ENCODE data around the gene MIA.

The MIA gene

GRCh38 chr19:40800997-40801377 lies 25.7 kb downstream of the MIA start:
- no peaks in the 10 kb centered on the region for H3K9me3 ChIP-seq (ENCODE audit: insufficient read depth, low read depth, low read length)
- H3K4me1 ChIP-seq (ENCODE audit: insufficient read depth, low read length), result peaks cover 24% of the 10 kb centered on the region
- no peak overlapping the region; the same call in 1 of the 2 replicates for H3K9ac ChIP-seq (ENCODE audit: low read depth, low read length)
- no peaks in the 10 kb centered on the region for H3K27me3 ChIP-seq (ENCODE audit: insufficient read depth, low read length)
- H3K27ac ChIP-seq (ENCODE audit: low read length), result no peak overlapping the region
- H3K4me3 ChIP-seq (ENCODE audit: low read length), result no peak overlapping the region; the same call in 1 of the 2 replicates
- H3K36me3 ChIP-seq (ENCODE audit: insufficient read depth, low read depth, low read length), result peaks cover 55% of the 10 kb centered on the region

DNA sequence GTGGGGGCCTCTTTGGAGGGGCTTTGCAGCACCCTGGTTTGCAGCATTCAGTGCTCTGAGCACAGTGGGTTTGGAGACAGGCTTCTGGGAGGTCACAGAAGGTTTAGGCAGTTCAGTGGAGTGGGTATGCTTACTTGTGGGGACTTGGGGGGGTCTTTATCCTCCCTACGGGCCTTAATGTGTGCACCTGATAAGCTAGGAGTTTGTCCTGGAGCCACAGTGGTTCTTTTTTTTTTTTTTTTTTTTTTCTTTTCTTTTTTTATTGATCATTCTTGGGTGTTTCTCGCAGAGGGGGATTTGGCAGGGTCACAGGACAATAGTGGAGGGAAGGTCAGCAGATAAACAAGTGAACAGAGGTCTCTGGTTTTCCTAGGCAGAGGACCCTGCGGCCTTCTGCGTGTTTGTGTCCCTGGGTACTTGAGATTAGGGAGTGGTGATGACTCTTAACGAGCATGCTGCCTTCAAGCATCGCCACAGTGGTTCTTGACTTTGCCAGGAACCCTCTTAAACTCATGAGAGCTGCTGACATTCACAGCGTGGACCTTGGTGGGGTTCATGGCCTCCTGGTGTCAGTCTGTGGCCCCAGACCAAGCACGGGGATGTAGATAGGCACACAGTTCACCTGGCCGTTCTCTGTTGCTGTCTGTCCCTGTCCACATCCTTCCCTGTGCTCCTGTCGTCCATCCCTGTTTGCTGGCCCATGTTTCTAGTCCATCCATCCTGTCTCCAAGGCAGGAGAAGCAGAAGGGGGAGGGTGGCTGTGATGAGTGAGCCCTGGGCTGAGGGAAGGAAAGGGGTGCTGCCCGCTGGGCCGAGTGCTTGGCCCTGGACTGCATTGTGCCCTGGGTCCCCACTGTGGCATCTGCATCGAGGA lies 26.3 kb downstream of the MIA start:
- H3K9ac ChIP-seq (ENCODE audit: low read depth, low read length), result peak overlapping the region; percentile 21; the same call in 1 of the 2 replicates

DNA sequence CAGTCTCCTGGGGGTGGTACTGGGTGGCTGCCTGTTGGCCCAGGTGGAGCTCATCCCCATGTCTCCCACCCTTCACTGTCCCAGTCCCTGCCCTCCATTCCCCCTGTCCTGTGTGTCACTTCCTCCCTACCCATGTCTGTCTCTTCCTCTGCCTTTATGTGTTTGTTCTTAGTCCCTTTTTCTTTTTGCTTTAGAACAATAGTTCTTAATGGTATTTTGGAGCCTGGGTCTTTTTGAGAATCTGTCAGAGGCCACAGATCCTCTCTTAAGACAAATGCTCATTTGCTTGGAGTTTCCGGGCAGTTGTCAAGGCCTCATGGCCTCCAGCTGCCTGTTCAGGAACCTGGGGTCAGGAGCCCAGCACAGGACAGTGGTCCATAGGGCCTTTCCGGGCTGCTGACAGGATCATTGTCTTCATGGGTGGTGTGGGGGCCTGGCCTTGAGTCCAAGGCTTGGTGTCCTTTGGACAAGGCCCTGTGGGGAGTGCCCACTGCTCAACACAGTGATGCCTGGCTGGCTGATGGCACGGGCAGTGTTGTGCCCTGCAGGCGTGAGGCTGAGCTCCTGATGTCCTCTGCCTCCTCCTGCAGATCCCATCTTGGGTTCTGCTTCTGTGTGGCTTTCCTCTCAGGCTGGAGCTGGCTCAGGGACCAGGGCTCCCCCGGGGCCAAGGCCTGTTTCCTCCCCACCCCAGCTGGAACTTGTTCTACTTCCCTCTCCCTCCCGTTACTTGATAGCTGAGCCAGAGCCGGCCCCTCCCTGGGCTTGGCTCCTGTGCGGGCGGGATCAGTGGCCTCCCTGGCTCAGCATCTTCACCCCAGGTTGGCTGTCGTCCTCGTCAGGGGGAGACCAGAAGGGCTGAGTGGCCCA lies 27.2 kb downstream of the MIA start:
- peaks cover 33% of the 10 kb centered on the region for H3K4me1 ChIP-seq (ENCODE audit: insufficient read depth, low read length)
- peak overlapping the region; percentile 21; the same call in 1 of the 2 replicates for H3K9ac ChIP-seq (ENCODE audit: low read depth, low read length)
- H3K9me3 ChIP-seq (ENCODE audit: insufficient read depth, low read depth, low read length), result no peaks in the 10 kb centered on the region
- no peak overlapping the region for H3K27ac ChIP-seq (ENCODE audit: low read length)
- peak overlapping the region; percentile 25; the same call in 1 of the 2 replicates for H3K4me3 ChIP-seq (ENCODE audit: low read length)
- peaks cover 61% of the 10 kb centered on the region for H3K36me3 ChIP-seq (ENCODE audit: insufficient read depth, low read depth, low read length)
- H3K27me3 ChIP-seq (ENCODE audit: insufficient read depth, low read length), result no peaks in the 10 kb centered on the region

More for the DNA sequence above, 26.3 kb downstream of the MIA start:
- Histone ChIP-seq H3K4me3 (ENCODE audit: low read length) (peak overlapping the region; percentile 25), H3K4me1 (ENCODE audit: insufficient read depth, low read length) (peaks cover 28% of the 10 kb centered on the region), H3K36me3 (ENCODE audit: insufficient read depth, low read depth, low read length) (peaks cover 55% of the 10 kb centered on the region), H3K27ac (ENCODE audit: low read length) (no peak overlapping the region), H3K9me3 (ENCODE audit: insufficient read depth, low read depth, low read length) (no peaks in the 10 kb centered on the region), H3K27me3 (ENCODE audit: insufficient read depth, low read length) (no peaks in the 10 kb centered on the region)

DNA sequence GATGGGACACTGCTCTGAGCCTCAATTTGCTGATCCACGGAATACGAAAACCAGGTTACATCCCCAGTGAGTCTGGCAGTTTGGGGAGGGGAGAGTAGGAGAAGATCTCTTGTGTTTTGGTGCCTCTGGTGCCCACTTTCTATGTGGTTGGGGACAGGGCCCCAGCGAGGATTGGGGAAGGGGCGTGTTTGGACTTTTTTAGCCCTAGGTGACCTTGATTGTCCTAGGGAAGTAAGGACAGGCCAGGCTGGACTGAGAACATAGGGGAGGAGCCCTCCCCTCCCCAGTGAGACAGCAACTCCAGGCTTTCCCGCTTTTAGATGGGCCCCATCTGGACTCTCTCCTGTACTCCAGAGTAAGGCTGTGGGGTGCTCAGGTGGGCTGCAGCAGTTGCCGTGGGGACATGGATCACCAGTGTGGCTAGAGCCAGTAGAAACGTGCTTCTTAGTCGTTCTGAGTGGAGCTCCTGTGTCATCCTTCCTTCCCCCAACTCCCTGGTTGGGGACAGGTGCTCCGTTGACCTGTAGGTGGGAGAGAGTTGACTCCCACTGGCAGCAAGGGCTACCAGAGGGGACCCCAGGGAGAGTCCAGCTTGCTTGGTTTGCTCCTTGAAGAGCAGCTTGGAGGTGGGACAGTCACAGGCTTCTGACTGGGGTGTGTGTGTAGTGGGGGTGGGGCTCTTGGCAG lies 28.0 kb downstream of the MIA start:
- Histone ChIP-seq H3K4me3 (ENCODE audit: low read length) (no peak overlapping the region), H3K27me3 (ENCODE audit: insufficient read depth, low read length) (no peaks in the 10 kb centered on the region), H3K9ac (ENCODE audit: low read depth, low read length) (peak overlapping the region; percentile 9; the same call in 1 of the 2 replicates), H3K36me3 (ENCODE audit: insufficient read depth, low read depth, low read length) (peaks cover 69% of the 10 kb centered on the region), H3K27ac (ENCODE audit: low read length) (no peak overlapping the region), H3K4me1 (ENCODE audit: insufficient read depth, low read length) (peaks cover 34% of the 10 kb centered on the region), H3K9me3 (ENCODE audit: insufficient read depth, low read depth, low read length) (no peaks in the 10 kb centered on the region)

DNA sequence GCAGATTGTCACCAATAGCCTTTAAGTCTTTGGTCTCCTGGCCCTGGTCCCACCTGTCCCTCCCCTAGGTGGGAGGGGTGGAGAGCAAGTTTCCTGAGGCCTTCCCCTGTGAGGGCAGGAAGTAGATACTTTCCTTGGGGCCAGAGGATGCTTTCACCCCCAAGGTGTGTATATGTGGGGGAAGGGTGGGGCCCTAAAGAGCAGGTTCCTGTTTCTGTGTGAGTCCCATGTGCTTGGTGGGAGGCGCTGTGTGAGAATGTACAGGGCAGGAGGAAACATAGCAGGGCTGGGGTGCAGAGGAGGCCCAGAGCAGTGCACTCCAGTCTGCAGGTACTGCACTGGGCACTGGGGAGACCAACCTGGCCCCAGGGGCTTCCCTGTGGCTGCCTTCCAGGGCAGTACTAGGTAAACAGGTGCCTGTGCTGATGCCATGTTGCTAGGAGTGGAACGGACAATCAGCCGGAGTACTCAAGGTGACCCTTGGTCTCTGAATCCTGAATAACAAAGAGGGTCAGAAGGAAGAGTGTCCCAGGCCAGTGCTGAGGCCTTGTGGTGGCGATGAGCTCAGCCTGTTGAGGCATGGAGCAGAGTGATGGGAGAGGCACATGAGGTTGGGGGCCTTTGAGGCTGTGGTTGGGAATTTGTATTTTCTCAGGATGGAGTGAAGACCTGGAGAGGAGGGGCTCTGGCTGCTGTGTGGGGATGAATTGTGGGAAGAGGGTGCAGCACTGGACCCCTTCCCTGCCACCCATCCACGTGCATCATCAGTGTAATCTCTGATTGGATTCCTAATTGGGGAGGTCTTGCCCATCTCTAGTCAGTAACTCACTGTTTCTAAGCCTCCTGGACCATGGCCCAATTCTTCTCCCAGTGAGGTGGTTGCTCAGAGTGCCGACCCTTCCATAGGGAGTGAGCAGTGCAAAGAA lies 28.8 kb downstream of the MIA start:
- Histone ChIP-seq H3K27me3 (ENCODE audit: insufficient read depth, low read length) (no peaks in the 10 kb centered on the region), H3K36me3 (ENCODE audit: insufficient read depth, low read depth, low read length) (peaks cover 77% of the 10 kb centered on the region), H3K9me3 (ENCODE audit: insufficient read depth, low read depth, low read length) (no peaks in the 10 kb centered on the region), H3K27ac (ENCODE audit: low read length) (no peak overlapping the region), H3K4me1 (ENCODE audit: insufficient read depth, low read length) (peaks cover 34% of the 10 kb centered on the region), H3K4me3 (ENCODE audit: low read length) (no peak overlapping the region), H3K9ac (ENCODE audit: low read depth, low read length) (peak overlapping the region; percentile 9; the same call in 1 of the 2 replicates)

DNA sequence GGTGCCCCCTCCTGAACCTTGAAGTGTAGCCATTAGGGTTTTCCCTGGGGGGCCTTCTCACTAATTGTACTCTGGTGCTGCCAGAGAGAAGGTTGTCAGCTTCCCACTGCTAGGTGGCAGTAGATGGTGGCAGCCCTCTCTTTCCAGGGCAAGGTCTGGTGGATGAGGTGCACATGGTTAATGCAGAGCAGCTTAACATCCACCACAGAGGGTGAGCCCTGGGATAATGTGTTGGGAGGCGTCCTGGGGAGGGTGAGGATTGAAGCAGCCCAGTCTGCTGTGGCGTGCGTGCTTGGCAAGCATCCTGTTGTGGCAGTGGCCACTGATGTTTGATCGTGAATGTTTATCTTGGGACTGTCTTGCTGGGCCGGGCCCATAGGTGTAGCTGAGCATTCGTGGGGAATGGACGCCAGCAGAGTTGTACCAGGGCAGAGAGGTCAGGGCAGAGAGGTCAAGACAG lies 29.5 kb downstream of the MIA start:
- Histone ChIP-seq H3K4me1 (ENCODE audit: insufficient read depth, low read length) (peaks cover 34% of the 10 kb centered on the region), H3K27ac (ENCODE audit: low read length) (no peak overlapping the region), H3K27me3 (ENCODE audit: insufficient read depth, low read length) (no peaks in the 10 kb centered on the region), H3K4me3 (ENCODE audit: low read length) (no peak overlapping the region), H3K9ac (ENCODE audit: low read depth, low read length) (no peak overlapping the region), H3K9me3 (ENCODE audit: insufficient read depth, low read depth, low read length) (no peaks in the 10 kb centered on the region), H3K36me3 (ENCODE audit: insufficient read depth, low read depth, low read length) (peaks cover 84% of the 10 kb centered on the region)

DNA sequence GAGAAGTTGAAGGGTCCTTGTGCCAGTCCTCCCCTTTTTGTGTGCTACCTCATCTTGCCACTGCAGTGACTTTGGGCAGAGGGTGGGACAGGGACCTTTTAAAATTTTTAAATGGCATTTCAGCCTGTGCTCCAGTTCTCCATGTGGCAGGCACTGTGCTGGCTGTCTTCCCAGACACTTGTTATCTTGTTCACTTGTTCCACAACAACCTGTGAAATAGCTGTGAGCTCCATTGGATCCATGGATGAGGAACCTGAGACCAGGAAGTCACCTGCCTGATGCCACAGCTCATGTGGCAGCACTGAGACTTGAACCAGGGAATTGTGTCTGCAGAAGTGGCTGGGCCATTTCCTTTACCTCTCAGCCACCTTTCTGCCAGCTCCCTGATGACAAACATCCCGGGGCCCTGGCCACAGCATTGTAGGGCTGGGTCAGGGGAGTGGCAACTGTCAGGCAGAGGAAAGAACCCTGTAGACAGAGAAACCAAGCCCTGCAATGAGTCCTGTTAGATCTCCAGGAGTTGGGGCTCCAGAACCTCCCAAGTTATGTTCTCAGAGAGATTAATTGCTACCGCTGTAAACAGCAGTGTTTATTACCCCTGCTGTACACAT lies 30.0 kb downstream of the MIA start:
- H3K27ac ChIP-seq (ENCODE audit: low read length), result no peak overlapping the region
- peaks cover 34% of the 10 kb centered on the region for H3K4me1 ChIP-seq (ENCODE audit: insufficient read depth, low read length)
- no peaks in the 10 kb centered on the region for H3K27me3 ChIP-seq (ENCODE audit: insufficient read depth, low read length)
- H3K36me3 ChIP-seq (ENCODE audit: insufficient read depth, low read depth, low read length), result peaks cover 84% of the 10 kb centered on the region
- H3K9ac ChIP-seq (ENCODE audit: low read depth, low read length), result no peak overlapping the region
- H3K4me3 ChIP-seq (ENCODE audit: low read length), result no peak overlapping the region; the same call in 1 of the 2 replicates
- H3K9me3 ChIP-seq (ENCODE audit: insufficient read depth, low read depth, low read length), result no peaks in the 10 kb centered on the region

GRCh38 chr19:40806423-40807146 lies 31.3 kb downstream of the MIA start:
- Histone ChIP-seq H3K4me1 (ENCODE audit: insufficient read depth, low read length) (peaks cover 29% of the 10 kb centered on the region), H3K4me3 (ENCODE audit: low read length) (peak overlapping the region; percentile 46; the same call in 1 of the 2 replicates), H3K27ac (ENCODE audit: low read length) (no peak overlapping the region), H3K27me3 (ENCODE audit: insufficient read depth, low read length) (peaks cover 3% of the 10 kb centered on the region; the same call in 1 of the 2 replicates), H3K36me3 (ENCODE audit: insufficient read depth, low read depth, low read length) (peaks cover 72% of the 10 kb centered on the region), H3K9me3 (ENCODE audit: insufficient read depth, low read depth, low read length) (no peaks in the 10 kb centered on the region), H3K9ac (ENCODE audit: low read depth, low read length) (peak overlapping the region; percentile 10; the same call in 1 of the 2 replicates)

DNA sequence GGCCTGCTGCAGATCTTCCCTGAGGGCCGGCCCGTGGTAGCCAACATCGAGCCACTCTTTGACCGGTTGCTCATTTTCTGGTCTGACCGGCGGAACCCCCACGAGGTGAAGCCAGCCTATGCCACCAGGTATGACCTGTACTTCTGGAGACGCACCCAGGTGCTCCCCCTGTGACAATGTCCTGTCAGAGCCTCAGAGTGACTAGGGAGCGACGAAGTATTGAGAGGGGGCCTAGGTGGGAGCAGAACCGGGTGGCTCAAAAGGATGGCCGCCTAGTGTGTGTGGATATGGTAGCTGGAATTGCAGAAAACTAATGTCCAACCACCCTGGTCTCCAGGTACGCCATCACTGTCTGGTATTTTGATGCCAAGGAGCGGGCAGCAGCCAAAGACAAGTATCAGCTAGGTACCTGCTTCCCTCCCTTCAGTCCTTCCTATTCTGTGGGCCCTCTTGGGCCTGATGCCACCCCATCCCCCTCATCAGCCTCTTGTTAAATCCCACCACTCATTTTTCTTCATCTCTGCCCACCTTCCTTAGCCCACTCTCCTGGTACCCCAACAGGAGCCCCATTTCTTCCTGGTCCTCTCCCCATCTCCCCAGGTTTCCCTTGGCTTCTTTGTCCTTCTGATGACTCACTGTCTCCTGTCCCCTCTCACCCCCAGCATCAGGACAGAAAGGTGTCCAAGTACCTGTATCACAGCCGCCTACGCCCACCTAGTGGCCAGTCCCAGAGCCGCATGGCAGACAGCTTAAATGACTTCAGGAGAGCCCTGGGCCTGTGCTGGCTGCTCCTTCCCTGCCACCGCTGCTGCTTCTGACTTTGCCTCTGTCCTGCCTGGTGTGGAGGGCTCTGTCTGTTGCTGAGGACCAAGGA lies 32.1 kb downstream of the MIA start:
- Histone ChIP-seq H3K36me3 (ENCODE audit: insufficient read depth, low read depth, low read length) (peaks cover 64% of the 10 kb centered on the region), H3K9me3 (ENCODE audit: insufficient read depth, low read depth, low read length) (no peaks in the 10 kb centered on the region), H3K4me3 (ENCODE audit: low read length) (no peak overlapping the region), H3K4me1 (ENCODE audit: insufficient read depth, low read length) (peaks cover 23% of the 10 kb centered on the region), H3K9ac (ENCODE audit: low read depth, low read length) (peak overlapping the region; percentile 3; the same call in 1 of the 2 replicates), H3K27me3 (ENCODE audit: insufficient read depth, low read length) (peaks cover 11% of the 10 kb centered on the region), H3K27ac (ENCODE audit: low read length) (no peak overlapping the region)
